GM12891 (cell line): ENCODE measurements around the gene HOXD11.

Source experiments
- POLR2A ChIP-seq: IDR thresholded peaks from 2 replicates; pipeline ENCODE4 v1.6.1; 2011; ENCODE audit warnings: low read depth, low read length, control low read depth
- POLR2AphosphoS5 ChIP-seq: IDR thresholded peaks from 2 replicates; pipeline ENCODE4 v1.6.1; 2011; ENCODE audit warnings: low read depth, low read length, control low read depth
- TAF1 ChIP-seq: IDR thresholded peaks from 2 replicates; pipeline ENCODE4 v1.6.1; 2011; ENCODE audit warnings: low read depth, low read length, control low read depth

GRCh38 chr2:176098366-176099158 is 8.5 kb upstream of the HOXD11 start:
- TF ChIP-seq POLR2A (no peak), POLR2AphosphoS5 (no peak), TAF1 (no peak)
